GM18861 (cell line): ENCODE results near the gene OTOP2.

ENCODE experiments used
- ATAC-seq: cut with Tn5 transposase; IDR thresholded peaks from one replicate; pipeline ENCODE4 v1.9.1; 2021; ENCODE audit not compliant: unreplicated experiment

The OTOP2 gene

GRCh38 chr17:74923538-74924249, 379 bp upstream of the OTOP2 start:
- ATAC-seq, result no peak

DNA sequence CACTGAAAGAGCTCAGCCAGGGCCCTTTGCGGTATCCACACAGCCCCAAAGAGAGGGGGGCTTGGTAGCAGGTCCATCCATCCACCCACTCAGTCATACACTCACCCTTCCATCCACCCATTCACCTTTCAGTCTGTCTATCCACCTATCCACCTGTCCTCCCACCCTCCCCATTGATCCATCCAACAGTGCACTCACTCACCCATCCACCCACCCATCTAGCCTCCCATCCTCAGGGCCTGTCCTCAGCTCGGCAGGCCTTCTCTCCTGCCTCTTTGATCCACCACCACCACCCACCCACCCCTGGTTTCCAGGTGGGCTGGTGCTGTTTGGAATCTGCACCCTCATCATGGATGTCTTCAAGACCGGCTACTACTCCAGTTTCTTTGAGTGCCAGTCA, 1.2 kb downstream of the OTOP2 start:
- no peak for ATAC-seq

GRCh38 chr17:74928786-74929185, 4.7 kb downstream of the OTOP2 start:
- ATAC-seq, result no peak

DNA sequence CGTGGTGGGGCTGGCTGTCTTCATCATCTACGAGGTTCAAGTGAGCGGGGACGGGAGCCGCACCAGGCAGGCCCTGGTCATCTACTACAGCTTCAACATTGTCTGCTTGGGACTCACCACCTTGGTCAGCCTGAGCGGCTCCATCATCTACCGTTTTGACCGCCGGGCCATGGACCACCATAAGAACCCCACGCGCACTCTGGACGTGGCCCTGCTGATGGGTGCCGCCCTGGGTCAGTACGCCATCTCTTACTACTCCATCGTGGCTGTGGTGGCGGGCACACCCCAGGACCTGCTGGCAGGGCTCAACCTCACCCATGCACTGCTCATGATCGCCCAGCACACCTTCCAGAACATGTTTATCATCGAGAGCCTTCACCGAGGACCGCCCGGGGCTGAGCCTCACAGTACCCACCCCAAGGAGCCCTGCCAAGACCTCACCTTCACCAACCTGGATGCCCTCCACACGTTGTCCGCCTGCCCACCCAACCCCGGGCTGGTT, 6.5 kb downstream of the OTOP2 start:
- no peak for ATAC-seq

DNA sequence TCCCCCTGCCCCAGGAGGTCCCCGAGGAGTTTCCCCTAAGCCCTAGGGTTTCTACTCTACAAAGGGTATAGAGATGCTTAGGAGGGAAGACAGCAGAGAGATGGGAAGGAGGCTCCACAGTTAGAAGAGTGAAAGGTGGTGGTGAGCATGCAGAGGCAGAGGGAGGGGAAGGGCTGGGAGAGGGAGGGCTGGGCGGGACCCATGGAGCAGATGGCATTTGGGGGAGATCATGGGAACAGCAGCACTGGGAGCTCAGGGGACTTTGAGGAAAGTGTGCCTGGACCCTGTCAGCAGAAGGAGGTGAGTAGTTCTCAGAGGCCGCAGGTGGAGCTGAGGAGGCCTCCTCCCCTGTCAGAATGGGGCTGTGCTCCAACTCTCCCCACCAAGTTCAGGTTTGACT, 11.0 kb downstream of the OTOP2 start:
- no peak for ATAC-seq

GRCh38 chr17:74935585-74936469, 11.8 kb downstream of the OTOP2 start, which contains the start of gene OTOP3:
TSS of gene OTOP3 (plus strand) at chr17:74935898. CDS start at chr17:74935922, 24 bp downstream.
- ATAC-seq, result no peak

DNA sequence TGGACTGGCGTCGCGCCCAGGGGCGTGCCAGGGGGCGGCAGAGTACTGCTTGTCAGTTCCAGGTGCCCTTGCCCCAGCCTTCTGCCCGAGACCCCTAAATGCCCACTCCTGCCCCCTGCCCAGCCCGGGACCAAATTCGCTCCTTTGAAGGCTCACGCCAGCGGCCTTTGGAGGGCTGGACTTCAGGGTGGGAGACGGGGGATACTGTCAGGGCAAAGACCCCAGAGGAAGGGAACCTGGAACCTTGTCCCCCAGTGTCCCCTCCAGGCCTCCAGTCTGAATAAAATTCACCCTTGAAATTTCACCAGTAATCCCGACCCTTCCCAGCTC, 12.4 kb downstream of the OTOP2 start:
- ATAC-seq, result no peak

- no peak for ATAC-seq
Measured at GRCh38 chr17:74937064-74938051, 13.3 kb downstream of the OTOP2 start.

DNA sequence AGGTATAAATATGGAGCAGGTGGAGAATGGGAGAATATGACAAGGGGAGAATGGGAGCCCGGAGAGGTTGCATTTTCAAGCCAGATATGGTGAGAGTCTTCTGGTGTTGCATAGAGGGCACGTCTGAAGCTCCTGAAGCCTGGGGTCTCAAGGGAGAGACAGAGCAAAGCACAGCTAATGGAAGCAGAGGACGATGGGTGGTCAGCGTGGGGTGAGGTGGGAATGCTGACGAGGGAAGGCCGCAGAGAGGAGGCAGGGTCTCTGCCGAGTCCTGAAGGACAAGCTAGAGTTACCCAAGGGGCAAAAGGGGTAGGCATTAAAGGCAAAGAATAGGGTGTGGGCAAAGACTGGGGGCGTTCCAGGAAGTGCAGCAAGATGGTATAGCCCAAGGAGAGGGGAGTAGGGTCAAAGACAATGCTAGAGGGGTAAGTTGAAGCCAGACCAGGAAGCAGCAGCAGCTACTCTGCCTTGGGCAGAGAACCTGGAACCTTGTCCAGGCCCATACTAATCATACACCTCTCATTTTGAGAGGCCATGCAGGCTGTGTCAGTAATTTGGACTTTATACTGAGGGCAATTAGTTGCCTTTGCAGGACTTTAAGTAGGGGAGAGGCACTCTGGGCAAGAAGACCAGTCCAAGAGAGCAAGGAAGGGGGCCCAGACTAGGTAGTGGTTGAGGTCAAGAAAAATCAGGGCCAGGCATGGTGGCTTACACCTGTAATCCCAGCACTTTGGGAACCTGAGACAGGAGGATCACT, 14.3 kb downstream of the OTOP2 start:
- ATAC-seq, result no peak

GRCh38 chr17:74939534-74939933, 15.5 kb downstream of the OTOP2 start:
- ATAC-seq, result no peak

GRCh38 chr17:74941128-74941725, 17.2 kb downstream of the OTOP2 start:
- no peak for ATAC-seq

DNA sequence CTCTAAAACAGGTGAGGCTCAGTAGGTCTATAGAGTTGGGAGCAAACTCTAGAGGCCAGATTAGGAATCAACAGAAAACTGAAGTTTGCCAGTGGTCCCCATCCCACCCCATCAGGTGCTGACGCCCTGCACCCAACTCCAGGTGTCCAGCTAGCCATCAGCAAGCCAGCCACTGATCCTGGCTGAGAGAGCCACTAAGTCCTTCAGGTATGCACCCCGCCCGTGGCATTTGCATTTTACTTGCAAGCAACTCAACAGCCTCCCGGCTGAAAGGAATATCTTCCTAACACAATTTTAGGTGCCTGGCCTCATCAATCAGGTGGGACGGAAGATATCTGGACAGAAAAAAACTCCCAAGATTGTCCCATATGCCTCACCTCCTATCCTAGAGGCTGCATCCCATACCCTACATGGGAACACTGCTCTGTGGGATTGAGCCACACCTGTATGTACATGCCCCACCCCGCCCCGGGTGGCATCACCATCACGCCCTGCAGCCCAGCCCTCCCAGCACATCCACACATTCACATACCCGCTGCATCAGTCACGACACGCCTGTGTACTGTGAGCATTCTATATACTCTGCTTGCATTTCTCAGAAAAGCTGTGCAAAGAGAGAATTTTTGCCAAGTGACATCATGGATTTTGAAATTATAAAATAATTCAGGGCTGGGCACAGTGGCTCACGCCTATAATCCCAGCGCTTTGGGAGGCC, 19.9 kb downstream of the OTOP2 start:
- no peak for ATAC-seq

- no peak for ATAC-seq
Measured at GRCh38 chr17:74945543-74945942, 21.5 kb downstream of the OTOP2 start.

DNA sequence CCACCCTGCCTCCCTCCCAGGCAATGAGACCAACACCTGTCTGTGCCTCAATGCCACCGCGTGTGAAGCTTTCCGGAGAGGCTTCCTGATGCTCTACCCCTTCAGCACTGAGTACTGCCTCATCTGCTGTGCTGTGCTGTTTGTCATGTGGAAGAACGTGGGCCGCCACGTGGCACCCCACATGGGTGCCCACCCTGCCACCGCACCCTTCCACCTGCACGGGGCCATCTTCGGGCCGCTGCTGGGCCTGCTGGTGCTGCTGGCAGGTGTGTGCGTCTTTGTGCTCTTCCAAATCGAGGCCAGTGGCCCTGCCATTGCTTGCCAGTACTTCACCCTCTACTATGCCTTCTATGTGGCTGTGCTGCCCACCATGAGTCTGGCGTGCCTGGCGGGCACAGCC, 22.6 kb downstream of the OTOP2 start:
- no peak for ATAC-seq

- ATAC-seq, result no peak
Measured at GRCh38 chr17:74947041-74947754, 23.1 kb downstream of the OTOP2 start.

- ATAC-seq, result no peak
Measured at GRCh38 chr17:74949455-74950115, 25.5 kb downstream of the OTOP2 start.

- no peak for ATAC-seq
Measured at GRCh38 chr17:74950207-74950606, 26.1 kb downstream of the OTOP2 start.

GRCh38 chr17:74951065-74951464, 27.0 kb downstream of the OTOP2 start:
- ATAC-seq, result no peak
